Pancreas (tissue), 10 donors: ENCODE results near the gene ODAD3. TPM values are rescaled to one million over a fixed set of nuclear protein-coding genes. Genes with fewer than 3 reads are reported as not detected.

Source experiments
- ATAC-seq, 4 donors: fragments of 200-7000 bp; cut with Tn5 transposase; one replicate each; pipeline versions ENCODE4 v1.8.0 to v1.9.1; 2020; ENCODE audit warnings: mild to moderate bottlenecking in 4 of 4, moderate library complexity in 4 of 4
- DNase-seq, 6 donors: peaks; one replicate each; pipeline ENCODE4 v3.0.0-alpha.2; 2020
- FAIRE-seq: peaks from 2 replicates; lab custom pipeline; 2012; peaks lifted over from hg19 to GRCh38; lab: Jason Lieb, UNC
- H3K27ac ChIP-seq, 4 donors: fragments of 200-600 bp; sonication (generic); 1 replicate in 3 of 4; 2 replicates in 1 of 4; pipeline versions ENCODE4 v1.5.0 to v1.8.0; 2020
- H3K27me3 ChIP-seq, 4 donors: fragments of 200-600 bp; one replicate each; pipeline ENCODE4 v1.8.0; 2021
- H3K36me3 ChIP-seq, 3 donors: fragments of 200-600 bp; sonication (generic) in 1 of 3; one replicate each; pipeline versions ENCODE4 v1.5.0 to v1.8.0; 2020 to 2021
- H3K4me1 ChIP-seq, 3 donors: fragments of 200-600 bp; one replicate each; pipeline ENCODE4 v1.8.0; 2021
- H3K4me3 ChIP-seq, 4 donors: fragments of 200-600 bp; sonication (generic) in 2 of 4; one replicate each; pipeline versions ENCODE4 v1.5.0 to v1.8.0; 2020 to 2021
- H3K9me3 ChIP-seq, 4 donors: fragments of 200-600 bp; one replicate each; pipeline ENCODE4 v1.8.0; 2021
- WGBS, 2 donors: extraction: QIAGEN DNeasy Blood & Tissue Kit; methylation state at CpG; one replicate each; pipeline ENCODE4 v1.1.7; 2013; 5-methylcytosine and 5-hydroxymethylcytosine counted together
- intact Hi-C, 3 donors: fragments of 100-400 bp; cut with DNase I; formaldehyde crosslinking; loops; one replicate each; pipeline versions ENCODE4 v1.11.1 to v1.14.2; 2022
- polyA plus RNA-seq, 2 donors: library from polyadenylated mRNA; stranded (reverse); fragments of 200-250 nt; gene quantifications; one replicate each; pipeline ENCODE4 v1.2.3, GENCODE V29; 2013
- total RNA-seq, 6 donors: library from RNA; stranded (reverse); fragmentation: NEBNext Ultra II Directional in 4 of 6; extraction: Animal tissue kit (Norgen Biotek cat#: 25700) in 4 of 6; gene quantifications; one replicate each; pipeline versions ENCODE4 v1.2.1 to v1.2.4, GENCODE V29; 2021 to 2023
- TF ChIP-seq, protein P1 (sequence below), 4 donors: fragments of 200-600 bp; sonication (generic) in 3 of 4; IDR thresholded peaks; one replicate each; pipeline versions ENCODE4 v1.5.0 to v1.8.0; 2021; ENCODE audit warnings: antibody characterized with exemption in 4 of 4
- donor health status: healthy with polysubstance abuse.
- donor health status: DM: no; HTN: no; CAD: no; lungs with moderate emphysema.
- donor health status: DM: no; HTN: no; CAD: no.
- donor health status: control.
- donor health status: control.
- donor health status: Bipolar disorder and iron deficiency.
- donor health status: DM: yes; HTN: yes; CAD: no.
- donor health status: DM: no; HTN: no; CAD: no.
- donor health status: DM: no; HTN: no; CAD: no.
- donor health status: DM: yes; HTN: yes; CAD: no.

Gene ODAD3
- total and polyA plus RNA-seq, 8 donors: 0.13 to 1.8 (median 0.38) TPM

DNA sequence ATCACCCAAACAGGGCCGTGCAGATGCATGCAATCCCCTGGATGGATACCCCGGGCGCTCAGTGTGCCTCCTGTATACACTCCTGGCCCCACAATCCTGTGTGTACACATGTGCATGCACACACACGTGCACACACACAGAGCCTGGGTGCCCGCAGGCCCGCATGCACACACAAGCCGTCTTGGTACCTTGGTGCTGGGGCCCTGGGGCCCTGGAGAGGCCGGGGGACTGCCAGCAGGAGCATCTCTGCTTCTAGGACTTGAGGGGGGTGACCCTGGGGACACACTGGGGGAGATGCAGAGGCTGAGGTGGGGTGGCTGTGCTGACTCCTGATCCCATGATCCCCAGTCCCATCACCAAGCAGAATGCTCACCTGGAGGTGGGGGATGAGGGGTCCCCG, 35.3 kb downstream of the ODAD3 start:
- DNase-seq: no peak
- WGBS, 2 donors: 96% methylated on average over 9 of the region's 9 CpGs
- Histone ChIP-seq H3K36me3 (peaks cover 0 to 22% (median 0%) of the 10 kb centered on the region in 3 donors), H3K4me3 (no peak overlapping the region), H3K27me3 (no peaks in the 10 kb centered on the region), H3K9me3 (no peaks in the 10 kb centered on the region), H3K4me1 (no peaks in the 10 kb centered on the region), H3K27ac (no peak overlapping the region)
- ATAC-seq: no peak
- no peak for FAIRE-seq
- TF ChIP-seq, protein P1, sequence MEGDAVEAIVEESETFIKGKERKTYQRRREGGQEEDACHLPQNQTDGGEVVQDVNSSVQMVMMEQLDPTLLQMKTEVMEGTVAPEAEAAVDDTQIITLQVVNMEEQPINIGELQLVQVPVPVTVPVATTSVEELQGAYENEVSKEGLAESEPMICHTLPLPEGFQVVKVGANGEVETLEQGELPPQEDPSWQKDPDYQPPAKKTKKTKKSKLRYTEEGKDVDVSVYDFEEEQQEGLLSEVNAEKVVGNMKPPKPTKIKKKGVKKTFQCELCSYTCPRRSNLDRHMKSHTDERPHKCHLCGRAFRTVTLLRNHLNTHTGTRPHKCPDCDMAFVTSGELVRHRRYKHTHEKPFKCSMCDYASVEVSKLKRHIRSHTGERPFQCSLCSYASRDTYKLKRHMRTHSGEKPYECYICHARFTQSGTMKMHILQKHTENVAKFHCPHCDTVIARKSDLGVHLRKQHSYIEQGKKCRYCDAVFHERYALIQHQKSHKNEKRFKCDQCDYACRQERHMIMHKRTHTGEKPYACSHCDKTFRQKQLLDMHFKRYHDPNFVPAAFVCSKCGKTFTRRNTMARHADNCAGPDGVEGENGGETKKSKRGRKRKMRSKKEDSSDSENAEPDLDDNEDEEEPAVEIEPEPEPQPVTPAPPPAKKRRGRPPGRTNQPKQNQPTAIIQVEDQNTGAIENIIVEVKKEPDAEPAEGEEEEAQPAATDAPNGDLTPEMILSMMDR (IDR thresholded peaks at IDR 0.05): no peak
- intact Hi-C loops: no loop called here

- TF ChIP-seq, protein P1 (IDR thresholded peaks at IDR 0.05): no peak
- ATAC-seq (no peak), DNase-seq (no peak), FAIRE-seq (no peak)
- H3K27ac ChIP-seq: no peak overlapping the region
- H3K4me3 ChIP-seq: no peak overlapping the region
- no peaks in the 10 kb centered on the region for H3K9me3 ChIP-seq
- WGBS, 2 donors: 94% methylated on average over 22 of the region's 22 CpGs
- no peaks in the 10 kb centered on the region for H3K4me1 ChIP-seq
- H3K36me3 ChIP-seq: peaks cover 0 to 15% (median 0%) of the 10 kb centered on the region in 3 donors
- intact Hi-C loops: no loop called here
- no peaks in the 10 kb centered on the region for H3K27me3 ChIP-seq
Observed at GRCh38 chr19:11397089-11397610, 37.8 kb downstream of the ODAD3 start.

DNA sequence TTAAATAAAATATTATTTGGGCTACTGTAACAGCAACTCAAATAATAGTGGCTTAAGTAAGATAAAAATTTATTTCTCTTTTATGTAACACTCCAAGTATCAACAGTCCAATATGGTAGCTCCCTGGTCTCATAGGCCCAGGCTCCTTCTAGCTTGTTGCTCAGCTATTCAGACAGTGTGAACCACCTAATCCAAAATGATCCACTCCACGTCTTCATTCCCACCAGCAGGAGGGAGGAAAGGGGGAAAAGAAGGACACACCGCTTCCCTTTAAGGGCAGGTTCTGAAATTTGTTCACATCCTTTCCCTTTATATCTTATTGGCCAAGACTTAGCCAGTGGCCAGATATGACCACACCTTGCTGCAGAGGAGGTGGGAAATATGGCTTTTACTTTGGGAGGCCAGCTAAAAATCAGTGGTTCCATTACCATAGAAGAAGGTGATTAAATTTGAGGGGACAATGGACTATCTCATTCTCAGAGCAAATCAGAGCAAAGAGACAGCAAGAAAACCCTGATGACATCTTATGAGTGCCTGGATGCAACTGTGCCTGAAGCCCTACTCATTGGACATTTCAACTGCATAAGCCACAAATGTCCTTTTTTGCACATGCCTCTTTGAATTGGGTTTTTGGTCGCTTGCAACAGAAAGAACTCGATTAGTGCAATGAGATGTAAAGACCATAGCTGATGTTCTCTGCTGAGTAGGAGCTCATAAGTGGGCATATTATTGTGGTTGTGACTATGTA, 43.8 kb downstream of the ODAD3 start:
- Histone ChIP-seq H3K4me1 (no peaks in the 10 kb centered on the region), H3K27ac (no peak overlapping the region), H3K27me3 (no peaks in the 10 kb centered on the region), H3K4me3 (no peak overlapping the region), H3K9me3 (no peaks in the 10 kb centered on the region), H3K36me3 (no peaks in the 10 kb centered on the region)
- DNase-seq (no peak), FAIRE-seq (no peak), ATAC-seq (no peak)
- TF ChIP-seq, protein P1 (IDR thresholded peaks at IDR 0.05): no peak
- WGBS, 2 donors: 76 to 81% methylated on average over 4 of the region's 4 CpGs
- intact Hi-C loops: no loop called here

GRCh38 chr19:11390359-11390758, 44.6 kb downstream of the ODAD3 start:
- Histone ChIP-seq H3K27me3 (no peaks in the 10 kb centered on the region), H3K4me3 (no peak overlapping the region), H3K9me3 (no peaks in the 10 kb centered on the region), H3K27ac (no peak overlapping the region), H3K36me3 (no peaks in the 10 kb centered on the region), H3K4me1 (no peaks in the 10 kb centered on the region)
- no peak for ATAC-seq
- no peak for FAIRE-seq
- TF ChIP-seq, protein P1 (IDR thresholded peaks at IDR 0.05): no peak
- intact Hi-C loops: no loop called here
- no peak for DNase-seq
- 94 to 95% methylated on average over 2 of the region's 2 CpGs for WGBS, 2 donors
